Left kidney (tissue), 2 donors: Measurements from ENCODE around the gene OPCML. TPM values are rescaled to one million over a fixed set of nuclear protein-coding genes. Genes with fewer than 3 reads are reported as not detected.

Experiments used
- DNase-seq: peaks from one replicate; pipeline ENCODE4 v3.0.0-alpha.2; 2013
- polyA plus RNA-seq: library from polyadenylated mRNA; unstranded; fragments of 120-200 nt; gene quantifications from one replicate; pipeline ENCODE4 v1.2.1, GENCODE V29; 2013; ENCODE audit not compliant: insufficient read length

OPCML gene
- polyA plus RNA-seq, 1 donor = 13.9 TPM

DNA sequence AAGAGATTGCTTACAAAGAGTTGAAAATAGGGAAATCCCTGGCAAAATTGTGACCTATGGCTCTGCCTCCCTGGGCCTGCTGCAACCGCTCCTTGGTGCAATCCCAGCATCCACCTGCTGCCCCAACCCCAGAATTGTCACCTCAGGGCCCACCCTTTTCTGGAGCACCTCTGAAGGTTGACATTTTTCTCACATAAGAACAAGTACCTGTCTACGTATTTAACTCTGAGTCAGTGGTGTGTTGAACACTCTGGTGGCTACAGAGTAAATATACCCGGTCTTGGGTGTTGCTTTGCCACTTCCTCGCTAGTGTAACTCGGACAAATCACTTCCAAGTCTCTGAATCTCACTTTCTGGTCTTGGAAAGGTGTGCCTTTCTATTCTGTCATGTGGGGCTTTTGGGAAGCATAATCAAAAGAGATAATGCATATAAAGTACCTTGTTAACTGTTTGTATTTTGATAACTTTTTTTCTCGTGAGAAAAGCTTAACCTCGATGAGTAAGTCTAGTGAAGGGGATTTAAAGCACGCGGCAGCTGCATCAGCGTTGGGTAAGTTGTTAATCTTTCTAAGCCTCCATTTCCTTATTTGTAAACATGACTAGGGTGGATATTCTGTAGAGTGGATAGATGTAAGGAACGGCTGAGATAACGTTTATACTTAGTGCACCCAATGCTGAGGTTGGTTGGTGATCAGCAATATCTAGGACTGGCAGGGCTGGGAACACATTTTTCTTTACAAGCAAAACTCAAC lies 881.2 kb downstream of the OPCML start:
- DNase-seq = no peak

DNA sequence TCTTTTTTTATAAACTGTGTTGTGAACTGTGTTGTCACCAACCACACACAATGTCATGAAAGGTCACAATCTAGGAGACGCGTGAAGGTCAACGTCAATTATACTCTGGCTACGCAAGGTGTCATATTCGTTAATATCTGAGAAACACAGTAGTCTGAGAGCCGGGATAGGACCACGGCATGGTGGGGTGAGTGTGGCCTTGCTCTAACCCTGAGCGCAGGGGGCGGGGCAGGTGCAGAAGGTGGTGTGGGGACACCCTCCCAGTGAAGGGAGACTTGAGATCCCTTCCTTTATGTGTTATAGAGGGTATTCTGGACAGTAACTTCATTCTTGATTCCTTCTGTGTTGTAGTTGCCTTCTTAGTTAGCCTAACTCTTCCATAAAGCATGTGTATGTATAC lies 883.0 kb downstream of the OPCML start:
- DNase-seq = no peak

DNA sequence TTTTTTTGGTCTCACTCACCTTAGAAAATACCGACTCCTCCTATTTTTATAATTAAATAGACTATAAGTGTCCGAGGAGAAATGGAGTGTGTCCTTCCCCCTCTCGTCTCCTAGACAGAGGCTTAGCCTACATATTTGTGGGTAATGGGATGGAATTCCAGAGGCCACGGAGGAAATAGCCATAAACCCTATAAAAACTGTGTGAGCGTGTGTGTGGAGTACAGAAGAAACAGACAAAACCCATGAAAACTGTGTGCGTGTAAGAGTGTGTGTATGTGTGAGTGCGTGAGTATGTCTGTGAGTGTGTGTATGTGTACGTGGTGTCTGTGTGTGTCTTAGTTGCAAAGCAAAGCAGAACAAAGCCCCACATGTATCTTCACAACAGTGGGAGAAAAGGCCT lies 883.5 kb downstream of the OPCML start:
- DNase-seq = no peak

DNA sequence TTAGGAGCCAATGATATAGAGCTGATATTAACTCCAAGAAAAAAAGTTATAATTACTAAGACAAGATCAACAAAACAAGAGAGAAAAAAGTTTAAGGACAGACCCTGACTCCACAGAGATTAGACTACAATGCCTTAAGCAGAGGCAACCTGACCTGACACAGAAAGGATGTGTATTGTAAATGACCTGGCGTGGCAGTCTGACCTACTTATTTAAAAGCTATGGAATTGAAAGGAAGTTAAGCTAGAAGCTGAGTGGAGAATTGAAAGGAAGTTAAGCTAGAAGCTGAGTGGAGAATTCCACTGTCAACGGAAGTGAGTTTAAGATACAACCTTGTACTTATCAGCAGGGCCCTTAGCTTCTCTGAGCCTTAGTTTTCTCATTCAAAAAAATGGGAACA lies 885.4 kb downstream of the OPCML start:
- DNase-seq = no peak

DNA sequence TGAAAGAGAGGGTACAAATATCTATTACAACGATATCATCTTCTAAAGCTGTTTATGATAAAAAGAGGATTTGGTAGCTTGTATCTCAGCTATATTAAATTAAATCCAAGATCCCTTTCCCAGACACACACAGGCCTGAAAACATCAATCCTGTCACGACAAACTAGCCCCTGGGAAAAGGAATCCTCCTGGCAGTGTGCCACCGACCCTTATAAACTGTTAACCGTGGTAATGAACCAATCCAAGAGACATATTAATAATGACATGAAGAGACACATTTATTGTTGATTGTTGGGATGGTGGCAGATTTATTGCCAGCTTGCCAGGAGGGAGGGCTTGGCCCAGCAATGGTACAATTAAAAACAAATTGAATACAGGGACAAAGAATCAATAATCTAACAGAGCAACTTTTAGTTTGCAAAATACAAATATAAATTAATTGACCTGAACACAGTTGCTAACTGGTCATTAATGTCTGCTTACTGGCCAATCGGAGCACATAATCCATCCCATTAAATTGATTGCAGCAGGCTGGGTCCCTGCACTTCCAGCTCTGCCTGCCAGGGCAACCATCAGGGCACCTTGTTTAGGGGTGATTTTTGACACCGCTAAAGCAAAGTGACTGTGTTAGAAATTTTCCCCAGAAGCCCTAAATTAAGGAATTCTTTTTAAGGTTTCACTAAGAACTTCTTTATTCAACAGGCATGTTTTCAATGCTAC lies 887.6 kb downstream of the OPCML start:
- peak; percentile 38 for DNase-seq

DNA sequence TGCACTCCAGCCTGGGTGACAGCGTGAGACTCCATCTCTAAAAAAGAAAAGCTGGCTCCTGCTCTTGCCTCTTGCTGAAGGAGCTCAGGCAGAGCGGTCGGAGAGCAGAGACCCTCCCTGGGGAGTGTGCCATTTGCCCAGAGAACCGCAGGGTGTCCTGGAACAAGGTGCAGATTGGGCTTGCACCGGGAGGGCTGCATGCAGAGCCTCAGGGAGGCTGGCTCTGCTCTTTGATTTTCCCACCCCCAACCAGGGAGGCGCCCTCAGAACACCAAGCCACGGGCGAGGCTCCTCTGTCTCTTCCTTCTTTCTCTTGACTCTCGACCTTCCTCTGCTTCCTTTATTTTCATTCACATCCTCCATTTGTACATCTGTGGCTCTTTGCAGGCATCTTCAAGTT lies 889.1 kb downstream of the OPCML start:
- no peak for DNase-seq

DNA sequence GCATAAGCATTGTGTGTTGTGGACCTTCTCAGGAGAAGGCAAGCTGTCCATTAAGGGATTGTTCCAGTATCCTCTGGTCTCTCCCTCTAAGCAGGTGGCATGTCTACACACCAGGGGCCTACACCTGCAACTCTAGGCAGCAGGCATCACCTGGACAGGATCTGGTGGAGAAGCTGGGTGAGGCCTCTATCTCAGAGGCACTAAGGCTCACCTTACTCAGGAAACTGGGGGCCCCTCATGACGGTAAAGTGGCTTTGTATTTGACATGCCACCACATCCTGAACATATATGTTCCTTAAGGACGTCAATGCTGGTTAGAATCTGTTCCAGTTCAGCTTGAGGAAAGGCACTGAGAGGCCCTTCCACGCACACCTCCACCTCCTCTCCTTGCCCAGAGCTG lies 891.3 kb downstream of the OPCML start:
- no peak for DNase-seq

DNA sequence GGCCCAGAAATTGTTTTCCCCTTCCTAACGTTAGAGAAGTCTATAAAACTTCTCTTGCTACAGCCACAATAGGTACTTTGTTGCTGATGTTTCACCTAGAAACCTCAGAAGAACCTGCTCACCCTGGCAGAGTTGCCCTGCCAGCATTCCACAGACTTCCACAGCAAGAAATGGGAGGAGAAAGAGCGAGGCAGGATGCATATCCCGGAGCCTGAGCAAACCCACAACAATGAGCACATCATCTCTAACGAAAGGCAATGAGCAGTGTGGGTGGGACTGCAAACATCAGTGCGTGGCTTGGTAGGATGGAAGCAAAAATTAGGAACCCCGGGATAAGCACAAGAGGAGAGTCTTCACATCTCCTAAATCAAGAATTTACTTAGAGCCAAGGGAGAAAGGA lies 892.3 kb downstream of the OPCML start:
- DNase-seq = no peak

DNA sequence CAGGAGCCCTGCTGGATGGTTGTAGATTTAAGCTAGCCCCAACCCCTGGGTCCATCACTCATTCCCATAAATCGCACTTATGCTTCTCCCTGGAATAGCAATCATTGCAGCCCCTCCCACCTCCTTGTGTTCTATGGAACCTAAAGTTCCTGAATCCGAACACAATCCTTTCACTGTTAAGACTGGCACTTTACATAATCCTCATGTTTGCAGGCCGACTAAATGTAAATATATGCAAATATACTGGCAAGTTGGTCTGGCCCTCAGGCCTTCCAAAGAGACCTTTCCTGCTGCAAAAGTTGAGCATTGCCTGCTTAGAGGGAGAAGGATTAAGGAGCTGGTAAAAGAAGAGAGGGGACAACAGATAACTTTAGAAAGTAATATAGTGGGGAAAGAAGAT lies 892.9 kb downstream of the OPCML start:
- DNase-seq = no peak

DNA sequence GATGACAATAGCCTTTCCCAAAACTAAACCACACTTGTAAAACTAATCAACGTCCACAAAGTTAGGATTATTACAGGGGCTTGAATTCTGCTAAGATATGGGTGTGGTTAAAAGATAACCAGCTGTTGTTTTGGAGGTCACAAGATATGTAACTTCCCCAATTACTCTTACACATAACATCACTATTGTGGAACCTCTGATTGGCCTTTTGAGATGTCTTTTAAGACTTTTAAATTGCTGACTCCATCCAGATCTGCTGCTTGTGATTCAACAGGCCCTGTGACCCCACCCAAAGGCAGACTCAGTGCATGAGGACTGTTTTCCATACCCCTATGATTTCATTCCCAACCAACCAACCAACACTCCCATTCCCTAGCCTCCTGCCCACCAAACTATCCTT lies 893.9 kb downstream of the OPCML start:
- no peak for DNase-seq

DNA sequence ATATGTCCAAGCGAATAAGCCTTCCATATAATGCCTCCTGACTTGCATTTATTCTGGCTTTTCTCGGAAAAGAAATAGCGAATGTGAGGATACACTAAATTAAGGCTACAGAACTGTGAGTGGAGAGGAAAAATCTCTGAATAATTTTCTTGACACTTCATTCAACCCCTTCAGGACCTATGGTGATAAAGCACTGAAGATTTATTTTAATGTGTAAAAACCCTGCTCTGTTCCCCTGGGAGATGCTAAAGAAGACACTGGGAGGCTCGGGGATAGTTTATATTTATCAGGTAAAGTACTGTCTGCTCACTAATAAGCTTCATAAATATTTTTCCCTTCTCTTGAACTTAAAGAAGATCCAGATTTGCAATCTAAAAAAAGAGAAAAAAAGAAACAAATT lies 895.8 kb downstream of the OPCML start:
- no peak for DNase-seq

DNA sequence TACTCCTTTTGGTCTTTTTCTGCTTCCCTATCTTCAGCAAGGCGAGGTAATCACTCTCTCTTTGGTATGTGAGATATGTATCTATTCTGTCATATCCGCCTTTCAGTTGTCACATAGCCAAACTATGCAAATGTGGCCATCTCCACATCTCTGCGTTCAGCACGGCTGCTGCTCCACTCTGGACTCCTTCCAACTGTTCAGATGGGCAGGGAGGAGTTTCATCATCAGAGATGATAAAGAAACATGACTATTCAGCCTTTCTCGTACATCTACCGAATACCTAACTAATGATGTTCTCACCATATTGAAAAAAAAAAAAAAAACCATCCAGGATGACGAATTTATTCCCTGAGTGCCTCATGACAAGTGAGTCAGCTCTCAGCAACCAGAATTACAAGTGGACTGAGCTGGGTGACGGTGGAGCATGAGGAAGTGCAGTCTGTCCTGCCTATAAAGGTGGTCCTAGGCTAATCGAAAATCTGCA lies 899.6 kb downstream of the OPCML start:
- DNase-seq = no peak

DNA sequence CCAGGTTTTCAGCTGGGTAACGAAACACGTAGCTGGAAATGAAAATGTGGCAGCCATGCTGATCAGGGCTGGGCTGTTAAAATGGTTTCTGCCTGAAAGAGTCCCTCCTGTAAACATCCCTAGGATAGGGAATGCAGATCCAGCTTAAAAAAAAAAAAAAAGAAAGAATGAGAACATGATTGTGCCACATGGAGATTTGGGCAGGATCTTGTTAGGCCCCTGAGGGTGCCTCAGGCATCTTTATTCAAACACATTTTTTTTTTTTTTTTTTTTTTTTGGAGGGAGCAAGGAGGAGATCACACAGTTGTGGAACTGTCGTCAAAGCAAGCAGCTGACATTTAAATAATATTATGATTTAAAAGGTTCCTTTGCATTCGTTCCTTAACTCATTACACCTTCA lies 900.3 kb downstream of the OPCML start:
- no peak for DNase-seq

DNA sequence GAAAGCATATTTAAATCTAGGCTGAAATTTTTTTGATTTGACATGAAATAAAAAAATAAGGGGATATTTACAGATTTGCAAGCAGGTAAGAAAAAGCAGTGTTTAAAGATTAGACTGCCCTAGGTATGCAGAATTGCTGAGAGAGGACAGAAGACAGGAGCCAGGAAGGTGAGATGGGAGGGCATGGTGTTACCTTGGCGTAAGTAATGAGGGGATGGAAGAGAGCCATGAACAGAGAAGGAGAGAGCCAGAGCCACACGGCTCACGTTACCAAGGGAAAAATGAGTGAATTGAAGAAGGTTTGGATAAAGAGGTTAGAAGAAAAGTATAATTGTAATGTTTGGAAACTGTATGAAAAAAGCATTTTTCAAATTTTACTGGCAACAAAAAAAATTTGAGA lies 904.3 kb downstream of the OPCML start:
- DNase-seq = no peak

DNA sequence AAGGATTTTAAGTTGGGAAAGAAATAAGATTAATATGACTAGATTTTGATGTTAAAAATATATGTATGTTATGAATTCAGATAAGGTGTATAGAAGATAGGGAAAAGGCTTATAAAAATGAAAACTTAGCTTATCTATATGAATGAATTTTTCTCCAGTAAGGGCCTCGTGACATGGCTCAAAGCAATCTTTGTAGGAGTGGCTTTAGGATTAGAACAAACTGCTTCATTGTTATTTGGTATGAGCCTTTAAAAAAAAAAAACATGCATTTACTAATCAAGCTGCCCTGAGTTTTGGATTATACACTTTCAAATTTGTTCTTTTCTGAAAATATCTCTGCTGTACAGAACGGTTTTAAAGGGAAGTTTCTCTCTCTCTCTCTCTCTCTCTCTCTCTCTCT lies 905.9 kb downstream of the OPCML start:
- no peak for DNase-seq

DNA sequence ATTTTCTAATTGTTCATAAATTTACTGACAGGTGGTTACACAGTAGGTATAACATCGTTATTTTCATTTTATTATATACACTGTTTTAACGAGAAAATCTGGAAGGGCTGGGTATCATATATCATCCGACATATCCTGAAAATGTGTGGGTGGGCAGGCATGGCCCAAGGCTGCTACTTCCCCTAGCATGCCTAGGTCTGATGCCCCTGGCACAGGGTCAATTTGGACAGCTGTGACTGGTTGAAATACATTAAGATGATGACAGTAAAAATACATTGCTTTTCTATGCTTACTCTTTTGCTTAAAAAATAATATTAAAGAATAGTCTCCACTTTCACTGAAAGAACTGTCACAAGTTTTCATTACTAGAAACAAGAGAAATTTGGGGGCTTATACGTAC lies 908.8 kb downstream of the OPCML start:
- DNase-seq = no peak

DNA sequence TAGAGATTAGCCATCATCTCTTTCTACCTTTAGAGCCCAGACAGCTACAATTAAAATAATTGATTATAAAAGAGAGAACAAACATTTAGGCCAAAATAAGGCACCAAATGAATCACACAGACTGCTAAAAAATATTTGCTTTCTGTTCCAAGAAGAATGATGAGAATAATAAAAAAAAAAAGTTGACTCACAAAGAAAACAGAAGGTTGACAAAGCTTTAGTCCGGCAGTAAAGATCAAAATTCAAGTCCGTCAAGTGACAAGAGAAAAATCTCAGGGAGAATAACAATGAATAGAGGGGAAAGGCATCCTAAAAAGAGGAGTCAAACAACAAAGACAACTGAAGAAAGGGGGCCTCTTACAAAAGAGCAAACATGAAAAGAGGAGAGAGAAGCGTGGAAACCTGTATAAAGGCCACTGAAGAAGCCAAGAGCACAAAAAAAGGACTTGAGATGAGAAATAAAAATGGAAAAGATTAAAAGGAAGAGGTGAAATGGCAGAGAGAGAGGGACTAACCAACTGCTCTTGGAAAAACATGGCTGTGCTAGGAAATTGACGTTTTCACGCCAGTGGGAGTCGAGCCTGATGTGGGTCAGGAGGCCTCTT lies 910.2 kb downstream of the OPCML start:
- no peak for DNase-seq

DNA sequence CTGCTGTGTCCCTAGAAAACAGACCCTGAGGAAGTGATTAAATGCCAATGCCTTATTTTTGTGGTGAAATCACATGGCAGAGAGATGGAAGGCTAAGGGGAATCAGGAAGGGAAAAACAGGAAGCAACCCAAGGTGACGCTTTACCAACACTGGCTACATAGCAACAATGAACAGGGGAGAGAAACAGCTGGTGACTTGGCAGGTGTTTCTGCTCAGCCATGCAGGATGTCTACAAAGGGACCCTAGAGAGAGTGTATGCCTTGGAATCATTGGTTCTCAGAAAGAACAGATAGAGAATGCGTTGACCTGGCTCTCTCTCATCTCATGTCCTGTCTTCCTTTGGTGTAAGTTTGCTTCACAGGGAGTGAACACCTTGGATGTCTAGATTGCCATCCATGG lies 911.9 kb downstream of the OPCML start:
- DNase-seq = no peak

DNA sequence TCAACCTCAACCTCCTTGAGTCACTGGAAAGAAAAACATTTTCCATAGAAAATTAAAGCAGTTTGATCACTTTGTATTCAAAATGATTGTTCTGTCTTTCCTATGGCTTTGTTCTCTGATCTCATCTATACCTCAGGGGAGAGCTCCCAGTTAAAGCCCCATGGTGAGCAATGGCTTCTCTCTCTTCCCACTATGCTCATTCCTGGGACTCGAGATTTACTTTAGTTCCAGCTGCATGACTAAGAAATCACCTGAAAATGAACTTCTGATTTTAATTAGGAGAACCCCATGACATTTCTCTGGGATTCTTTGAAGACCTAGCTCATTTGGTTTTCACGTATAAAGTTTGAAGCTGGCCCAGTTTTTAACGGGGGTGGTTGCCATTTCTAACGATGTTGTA lies 921.5 kb downstream of the OPCML start:
- no peak for DNase-seq

DNA sequence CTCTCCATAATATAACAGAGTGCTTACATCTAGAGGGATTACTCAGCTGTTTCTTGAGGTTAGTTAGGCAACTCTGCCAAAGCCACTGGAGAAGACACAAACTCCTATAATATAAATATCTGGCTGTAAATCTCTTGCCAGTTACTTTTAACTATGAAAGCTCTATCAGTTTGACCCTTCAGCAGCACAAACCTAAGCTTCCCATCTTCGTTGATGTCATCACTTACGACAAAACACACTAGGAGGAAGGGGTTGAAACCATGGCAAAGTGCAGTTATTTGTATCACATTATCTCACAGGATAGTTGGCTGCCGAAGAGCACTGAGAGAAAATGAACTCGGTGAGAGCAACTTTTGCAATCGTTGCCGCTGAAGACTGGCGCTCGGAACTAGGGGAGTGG lies 922.1 kb downstream of the OPCML start:
- DNase-seq = no peak

DNA sequence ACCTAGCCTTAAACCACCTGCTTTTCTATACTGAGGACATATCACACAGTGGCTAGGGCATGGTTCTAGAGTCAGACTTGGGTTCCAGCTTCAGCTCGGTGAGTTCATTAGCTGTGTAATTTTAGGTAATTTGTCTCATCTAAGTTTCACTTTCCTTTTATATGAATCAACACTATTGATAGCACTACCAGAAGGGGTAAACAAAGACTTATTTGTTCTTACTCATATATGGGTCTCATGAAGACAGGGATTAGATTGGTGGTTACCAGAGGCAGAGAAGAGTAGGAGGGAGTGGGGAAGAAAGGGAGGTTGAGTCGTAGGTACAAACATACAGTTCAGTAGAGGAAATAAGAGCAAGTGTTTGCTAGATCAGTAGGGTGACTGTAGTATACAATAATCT lies 924.7 kb downstream of the OPCML start:
- no peak for DNase-seq

DNA sequence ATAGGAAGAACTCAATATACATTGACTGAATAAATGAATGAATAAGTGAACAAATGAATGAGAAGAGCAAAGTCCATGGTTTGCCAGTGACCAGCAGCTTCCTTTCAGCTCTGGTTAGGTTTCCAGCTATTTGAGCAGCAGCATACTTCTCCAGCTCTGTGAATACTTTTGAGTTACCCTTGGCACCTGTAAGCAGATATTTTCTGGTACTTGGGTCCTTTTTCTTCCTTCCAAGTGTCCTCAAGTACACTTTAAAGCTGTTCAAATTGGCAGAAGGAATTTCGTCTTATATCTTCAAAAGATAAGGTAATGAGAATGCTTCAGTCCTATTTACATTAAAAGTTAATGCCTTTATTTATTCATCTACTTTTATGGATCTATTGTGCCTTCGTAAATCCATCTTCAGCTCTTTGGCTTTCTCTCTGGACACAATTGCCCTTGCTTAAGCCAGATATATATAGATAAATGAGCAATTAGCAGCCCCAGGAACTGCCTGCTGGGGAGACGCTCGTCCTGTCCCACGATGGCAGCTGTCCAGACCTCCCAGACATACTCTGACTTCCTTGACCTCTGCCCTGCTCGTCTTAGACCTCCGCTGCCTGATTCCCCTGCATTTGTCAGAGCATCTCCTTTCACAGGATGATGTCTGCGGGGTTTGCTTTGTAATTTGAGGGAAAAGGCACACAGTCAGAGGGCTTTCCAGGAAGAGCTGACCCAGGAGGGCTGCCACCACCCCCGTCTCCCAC lies 926.3 kb downstream of the OPCML start:
- DNase-seq = no peak

DNA sequence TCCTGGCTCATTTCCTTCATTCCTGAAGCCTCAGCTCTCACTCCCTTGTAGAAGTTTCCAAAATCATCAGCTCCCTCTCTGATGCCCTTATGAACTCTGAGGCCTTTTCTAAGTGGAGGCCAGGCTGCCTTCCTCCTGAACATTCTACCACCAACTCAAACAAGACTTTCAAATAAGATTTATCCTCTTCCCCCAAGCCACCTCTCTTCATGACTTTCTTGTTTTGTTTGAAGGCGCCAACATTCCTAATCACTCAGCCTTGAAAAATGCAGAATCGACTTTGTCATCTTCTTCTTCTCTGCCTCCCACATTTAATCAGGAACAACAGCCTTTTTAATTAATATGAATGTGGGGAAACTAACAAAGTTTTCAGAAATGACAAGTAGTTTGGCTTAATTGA lies 927.9 kb downstream of the OPCML start:
- DNase-seq = peak; percentile 14
